ENCODE data around the gene SPTB. TPM values are rescaled to one million over a fixed set of nuclear protein-coding genes. Genes with fewer than 3 reads are reported as not detected.

The SPTB gene
- total RNA-seq, 1 experiment from 2014 or later: 0.13 TPM

DNA sequence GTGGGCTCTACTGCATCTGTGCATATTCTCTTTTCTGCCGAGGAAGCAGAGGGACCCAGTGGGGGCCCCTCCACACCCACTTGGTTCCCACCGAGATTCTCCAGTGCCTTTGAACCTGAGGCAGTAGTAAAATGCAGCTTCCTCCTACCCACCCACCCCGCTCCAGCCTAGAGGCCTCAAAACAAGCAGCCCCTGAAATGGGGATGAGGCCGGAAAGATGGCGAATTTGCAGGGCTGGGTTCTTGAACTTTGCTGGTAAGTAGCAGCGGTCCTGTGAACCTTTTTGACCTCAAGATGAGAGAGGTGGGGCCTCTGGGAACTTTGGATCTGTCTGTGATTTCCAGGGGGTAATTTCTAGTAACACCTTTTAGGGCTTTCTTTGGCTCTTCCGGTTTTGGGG is 160.1 kb downstream of the SPTB start:
- Histone ChIP-seq H3K27me3 (ENCODE audit: control insufficient read depth, insufficient read depth, low read length) (no peaks in the 10 kb centered on the region), H3K9me3 (ENCODE audit: control insufficient read depth, insufficient read depth, low read depth, low read length) (no peaks in the 10 kb centered on the region), H3K27ac (ENCODE audit: low read length) (no peak overlapping the region; the same call in 1 of the 2 replicates), H3K36me3 (ENCODE audit: control insufficient read depth, insufficient read depth, low read length) (no peaks in the 10 kb centered on the region), H3K4me3 (ENCODE audit: low read depth in 2 of 2, low read length in 2 of 2) (no peak overlapping the region), H3K4me1 (ENCODE audit: control insufficient read depth, insufficient read depth, low read length) (peaks cover 46% of the 10 kb centered on the region)
- ChIA-PET POLR2A (no interaction called here), CTCF (no interaction called here)
- intact Hi-C loops (cut with micrococcal nuclease; ENCODE audit: unreplicated experiment): no loop called here
- ATAC-seq (no peak), DNase-seq (ENCODE audit: low read depth, low spot score) (no peak)
- TF ChIP-seq REST (IDR thresholded peaks at IDR 0.05; ENCODE audit: insufficient read depth in 1 of 2, low read depth in 2 of 2, low read length in 1 of 2) (no peak), CTCF (IDR thresholded peaks at IDR 0.05) (no peak), SIN3A (IDR thresholded peaks at IDR 0.05; ENCODE audit: borderline replicate concordance, insufficient read depth, low read depth, low read length) (no peak), POLR2AphosphoS5 (IDR thresholded peaks at IDR 0.05; ENCODE audit: low read depth, low read length) (no peak), TCF7L2 (IDR thresholded peaks at IDR 0.05; ENCODE audit: low read depth, low read length) (no peak)
- in situ Hi-C loops (cut with HindIII; ENCODE audit: low pct_unique_long_range_greater_than_20kb, low sequenced_read_pairs): no loop called here
- no TSS peak for BruUV-seq (replicated peaks)

- Histone ChIP-seq H3K4me3 (ENCODE audit: low read depth in 2 of 2, low read length in 2 of 2) (no peak overlapping the region), H3K9me3 (ENCODE audit: control insufficient read depth, insufficient read depth, low read depth, low read length) (no peaks in the 10 kb centered on the region), H3K4me1 (ENCODE audit: control insufficient read depth, insufficient read depth, low read length) (peaks cover 42% of the 10 kb centered on the region), H3K27me3 (ENCODE audit: control insufficient read depth, insufficient read depth, low read length) (no peaks in the 10 kb centered on the region), H3K36me3 (ENCODE audit: control insufficient read depth, insufficient read depth, low read length) (no peaks in the 10 kb centered on the region), H3K27ac (ENCODE audit: low read length) (no peak overlapping the region)
- intact Hi-C loops (cut with micrococcal nuclease; ENCODE audit: unreplicated experiment) (no loop called here), in situ Hi-C loops (cut with HindIII; ENCODE audit: low pct_unique_long_range_greater_than_20kb, low sequenced_read_pairs) (no loop called here)
- ChIA-PET CTCF (no interaction called here), POLR2A (no interaction called here)
- no TSS peak for BruUV-seq (replicated peaks)
- no peak for ATAC-seq
- TF ChIP-seq SIN3A (IDR thresholded peaks at IDR 0.05; ENCODE audit: borderline replicate concordance, insufficient read depth, low read depth, low read length): no peak
- no peak for TF ChIP-seq TCF7L2 (IDR thresholded peaks at IDR 0.05; ENCODE audit: low read depth, low read length)
- no peak for TF ChIP-seq REST (IDR thresholded peaks at IDR 0.05; ENCODE audit: insufficient read depth in 1 of 2, low read depth in 2 of 2, low read length in 1 of 2)
- TF ChIP-seq POLR2AphosphoS5 (IDR thresholded peaks at IDR 0.05; ENCODE audit: low read depth, low read length): no peak
- no peak for TF ChIP-seq CTCF (IDR thresholded peaks at IDR 0.05)
- no peak for DNase-seq (ENCODE audit: low read depth, low spot score)
These were observed 160.9 kb downstream of the SPTB start for GRCh38 chr14:64718762-64719161.
